T-cell (primary cell): ENCODE data around the gene PFN1. TPM values are rescaled to one million over a fixed set of nuclear protein-coding genes. Genes with fewer than 3 reads are reported as not detected.
A peak's percentile ranks its signal among the peaks of the same experiment; 100 is the strongest.

Experiments
- ATAC-seq, 4 experiments: fragments of 200-7000 bp in 3 of 4; fragments of 150-1000 bp in 1 of 4; cut with Tn5 transposase; replicated peaks in 1 of 4; 1 replicate in 3 of 4; 2 replicates in 1 of 4; pipeline ENCODE4 v1.10.0; 2021; ENCODE audit warnings: moderate library complexity in 3 of 4, mild to moderate bottlenecking in 2 of 4, moderate number of reproducible peaks in 1 of 4
- CTCF ChIA-PET, 2 donors: fragments of 300-600 bp; sonication (Branson Sonifier 250); formaldehyde crosslinking; loops; one replicate each; lab custom pipeline; 2022; ENCODE audit warnings: antibody characterized with exemption in 2 of 2; lab: Charles Lee
- POLR2A ChIA-PET, 2 donors: fragments of 300-600 bp; sonication (Branson Sonifier 250); formaldehyde crosslinking; loops; one replicate each; lab custom pipeline; 2022; ENCODE audit warnings: antibody characterized with exemption in 2 of 2; lab: Charles Lee
- DNase-seq, 35 experiments: peaks; one replicate each; pipeline versions ENCODE4 v3.0.0 to v3.0.0-alpha.2; 2013 to 2023
- H3K27ac ChIP-seq: one replicate; pipeline ENCODE4 v1.5.1; 2013; ENCODE audit warnings: low read length
- H3K27me3 ChIP-seq, 2 experiments: replicated peaks in 1 of 2; 1 replicate in 1 of 2; 2 replicates in 1 of 2; pipeline versions ENCODE4 v1.6.1 to v1.7.0; 2013; ENCODE audit warnings: low read length in 1 of 2, mixed read lengths in 1 of 2; ENCODE audit not compliant: control insufficient read depth in 2 of 2, insufficient read depth in 2 of 2; ENCODE audit errors: extremely low read depth in 1 of 2
- H3K36me3 ChIP-seq, 2 donors: 1 replicate in 1 of 2; 2 replicates in 1 of 2; pipeline versions ENCODE4 v1.6.1 to v1.7.0; 2013; ENCODE audit warnings: low read length in 1 of 2; ENCODE audit not compliant: control insufficient read depth in 2 of 2, insufficient read depth in 1 of 2; ENCODE audit errors: extremely low read depth in 1 of 2
- H3K4me1 ChIP-seq, 2 experiments: 1 replicate in 1 of 2; 2 replicates in 1 of 2; pipeline versions ENCODE4 v1.6.1 to v1.7.0; 2013; ENCODE audit warnings: low read length in 2 of 2, mixed read lengths in 1 of 2; ENCODE audit not compliant: insufficient read depth in 2 of 2, control insufficient read depth in 1 of 2; ENCODE audit errors: extremely low read depth in 1 of 2
- H3K4me3 ChIP-seq, 2 donors: 1 replicate in 1 of 2; 2 replicates in 1 of 2; pipeline versions ENCODE4 v1.5.1 to v1.7.0; 2013; ENCODE audit warnings: mild to moderate bottlenecking in 2 of 2, low read length in 1 of 2, moderate library complexity in 1 of 2; ENCODE audit not compliant: control insufficient read depth in 1 of 2; ENCODE audit errors: extremely low read depth in 1 of 2
- H3K9me3 ChIP-seq: 2 replicates; pipeline ENCODE4 v1.7.0; 2013
- H3K27ac Mint-ChIP-seq, 2 donors: one replicate each; pipeline ENCODE4 v1.8.0; 2020 to 2021; ENCODE audit warnings: mild to moderate bottlenecking in 2 of 2, mixed read lengths in 2 of 2
- H3K27me3 Mint-ChIP-seq, 2 donors: one replicate each; pipeline ENCODE4 v1.8.0; 2021 to 2022; ENCODE audit warnings: mixed read lengths in 2 of 2
- H3K36me3 Mint-ChIP-seq: one replicate; pipeline ENCODE4 v1.8.0; 2021; ENCODE audit warnings: mixed read lengths
- H3K4me1 Mint-ChIP-seq, 3 donors: one replicate each; pipeline ENCODE4 v1.8.0; 2020 to 2022; ENCODE audit warnings: mixed read lengths in 3 of 3, mild to moderate bottlenecking in 1 of 3
- H3K4me3 Mint-ChIP-seq, 3 donors: one replicate each; pipeline ENCODE4 v1.8.0; 2020 to 2022; ENCODE audit warnings: mild to moderate bottlenecking in 3 of 3, mixed read lengths in 3 of 3, moderate library complexity in 3 of 3
- H3K9me3 Mint-ChIP-seq, 3 donors: one replicate each; pipeline ENCODE4 v1.8.0; 2020 to 2022; ENCODE audit warnings: mixed read lengths in 3 of 3
- WGBS: methylation state at CpG from one replicate; pipeline ENCODE4 v1.1.5; 2013; ENCODE audit warnings: missing lambda C conversion rate; ENCODE audit not compliant: insufficient coverage; 5-methylcytosine and 5-hydroxymethylcytosine counted together
- total RNA-seq, 35 experiments: library from RNA in 6 of 35; stranded (reverse) in 6 of 35; fragments of 120-200 nt in 1 of 35; gene quantifications; one replicate each; pipeline versions ENCODE4 v1.2.1 to v1.2.4 and lab custom pipeline; 2013 to 2026

The PFN1 gene
- total RNA-seq, 5 donors from 2014 or later (not counting 1 experiment from before 2014, with no cell fraction given), result 654 to 853 (median 744) TPM

DNA sequence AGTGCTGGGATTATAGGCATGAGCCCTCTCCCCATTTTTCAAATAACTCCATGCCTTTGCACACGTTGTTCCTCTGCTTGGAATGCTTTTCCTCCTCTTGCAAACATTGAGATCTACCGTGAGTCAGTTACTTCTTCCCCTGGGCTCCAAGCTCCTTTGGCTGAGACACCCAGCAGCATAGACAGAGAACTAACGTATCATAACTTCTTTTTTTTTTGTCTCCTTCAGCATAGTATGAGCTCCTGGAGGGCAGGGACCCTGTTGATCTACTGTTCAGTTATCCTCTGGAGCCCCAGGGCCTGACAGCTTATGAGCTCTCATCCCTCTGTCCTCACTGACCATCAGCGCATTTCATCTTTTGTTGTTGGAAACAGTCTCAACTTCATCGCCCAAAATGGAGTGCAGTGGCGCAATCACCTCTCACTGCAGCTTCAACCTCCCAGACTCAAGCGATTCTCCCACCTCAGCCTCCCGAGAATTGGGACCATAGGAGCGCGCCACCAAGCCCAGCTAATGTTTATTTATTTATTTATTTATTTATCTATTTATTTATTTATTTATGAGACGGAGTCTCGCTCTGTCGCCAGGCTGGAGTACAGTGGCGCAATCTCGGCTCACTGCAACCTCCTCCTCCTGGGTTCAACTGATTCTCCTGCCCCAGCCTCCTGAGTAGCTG, 17.1 kb upstream of the PFN1 start:
- no peaks in the 10 kb centered on the region for H3K9me3 Mint-ChIP-seq
- H3K36me3 Mint-ChIP-seq, result peaks cover 18% of the 10 kb centered on the region
- ATAC-seq (no peak), DNase-seq (no peak)
- H3K4me3 ChIP-seq, result no peak overlapping the region
- H3K27ac ChIP-seq, result no peak overlapping the region
- peaks cover 0 to 12% of the 10 kb centered on the region in 2 donors for H3K36me3 ChIP-seq
- 95% methylated on average over 3 of the region's 15 CpGs for WGBS
- no peaks in the 10 kb centered on the region for H3K27me3 ChIP-seq
- H3K9me3 ChIP-seq, result no peaks in the 10 kb centered on the region
- peaks cover 5 to 36% of the 10 kb centered on the region in 2 experiments for H3K4me1 ChIP-seq
- POLR2A ChIA-PET, result no interaction called here
- H3K27me3 Mint-ChIP-seq, result no peaks in the 10 kb centered on the region
- CTCF ChIA-PET, result interaction anchor here in 1 of 2 donors (1.4 to 1.7 kb wide), 2 partner anchors 15 to 20 kb away, joined by 4 read pairs; no protein-coding TSS in a partner anchor
- peaks cover 14 to 28% (median 17%) of the 10 kb centered on the region in 3 donors for H3K4me1 Mint-ChIP-seq
- peak overlapping the region in 1 of 2 donors; percentile 7 for H3K27ac Mint-ChIP-seq
- H3K4me3 Mint-ChIP-seq, result peak overlapping the region in 1 of 3 donors; percentile 4

DNA sequence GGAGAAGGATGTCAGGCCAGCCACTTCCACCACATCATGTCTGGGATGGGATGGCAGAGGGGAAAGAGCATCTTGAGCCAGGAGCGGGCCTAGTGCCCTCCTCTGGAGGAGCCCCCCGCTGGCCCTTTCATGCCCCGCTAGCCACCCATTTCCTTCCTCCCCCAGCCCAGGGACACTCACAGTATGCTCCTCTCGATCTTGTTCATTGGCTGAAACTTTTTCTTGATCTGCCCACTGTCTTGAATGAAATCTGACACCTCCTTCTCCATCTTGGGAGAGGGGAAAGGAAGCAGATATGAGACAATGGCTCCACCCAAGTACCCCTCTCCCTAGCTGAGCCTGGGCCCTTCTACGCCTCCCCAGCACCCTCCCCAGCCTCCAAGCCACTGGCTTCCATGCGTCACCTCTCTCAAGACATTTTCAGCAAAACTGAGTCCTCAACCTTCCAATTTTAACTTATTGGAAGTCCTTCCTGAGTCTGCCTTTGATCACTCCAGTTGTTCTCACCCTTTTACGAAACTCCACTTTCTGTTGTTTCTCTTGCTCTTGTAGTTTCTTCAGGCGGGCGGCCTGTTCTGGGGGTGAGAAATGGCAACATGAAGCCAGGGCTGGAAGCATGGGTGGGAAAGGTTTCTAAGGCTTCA, 12.1 kb upstream of the PFN1 start:
- no peak for ATAC-seq
- Histone ChIP-seq H3K27me3 (no peaks in the 10 kb centered on the region), H3K9me3 (no peaks in the 10 kb centered on the region), H3K4me1 (peaks cover 0 to 2% of the 10 kb centered on the region in 2 experiments), H3K27ac (no peak overlapping the region), H3K36me3 (peaks cover 7 to 21% of the 10 kb centered on the region in 2 donors), H3K4me3 (no peak overlapping the region)
- Mint-ChIP-seq H3K4me1 (peaks cover 9 to 16% (median 13%) of the 10 kb centered on the region in 3 donors), H3K9me3 (no peaks in the 10 kb centered on the region), H3K27ac (no peak overlapping the region), H3K27me3 (no peaks in the 10 kb centered on the region), H3K36me3 (peaks cover 12% of the 10 kb centered on the region), H3K4me3 (no peak overlapping the region)
- WGBS, result 95% methylated on average over 4 of the region's 9 CpGs
- CTCF ChIA-PET, result interaction anchor here in 1 of 2 donors (0.7 kb wide), 1 partner anchor 84 kb away, joined by 6 read pairs; no protein-coding TSS in a partner anchor
- POLR2A ChIA-PET, result no interaction called here
- no peak for DNase-seq

DNA sequence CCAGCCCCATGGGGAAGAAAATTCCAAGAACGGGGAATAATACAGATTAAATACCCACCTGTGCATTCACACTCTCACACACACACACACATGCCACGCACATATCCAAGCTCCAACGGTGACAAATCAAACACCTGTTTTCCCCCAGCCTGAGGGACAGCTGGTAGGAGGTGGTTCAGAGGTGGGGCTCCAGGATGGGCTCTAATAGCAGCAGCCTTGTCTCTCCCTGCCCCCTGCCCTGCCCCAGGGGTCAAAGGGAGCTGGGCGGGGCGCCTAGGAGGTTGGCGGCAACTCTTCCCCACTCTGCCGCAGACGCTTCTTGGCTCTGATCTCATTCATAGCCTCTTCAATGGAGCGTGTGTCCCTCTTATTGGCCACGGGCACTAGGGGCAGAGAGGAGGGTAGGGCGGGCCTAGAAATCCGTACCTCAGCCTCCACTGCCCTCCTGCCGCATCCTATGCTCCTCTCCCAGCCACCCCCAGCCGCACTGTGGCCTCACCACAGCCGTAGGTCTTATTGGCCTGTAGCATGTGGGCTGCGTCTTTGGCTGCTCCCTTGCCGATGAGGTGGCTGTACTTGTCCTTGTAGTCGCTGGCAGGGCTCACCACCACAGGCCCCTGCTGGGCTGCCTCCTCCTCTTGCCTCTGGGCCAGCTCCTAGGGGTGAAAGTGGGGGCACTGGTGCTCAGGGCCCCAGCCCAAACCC, 11.1 kb upstream of the PFN1 start:
- H3K27me3 ChIP-seq, result no peaks in the 10 kb centered on the region
- no peak overlapping the region for H3K4me3 ChIP-seq
- no peaks in the 10 kb centered on the region for H3K9me3 ChIP-seq
- H3K4me3 Mint-ChIP-seq, result no peak overlapping the region
- H3K4me1 Mint-ChIP-seq, result peaks cover 8 to 12% (median 9%) of the 10 kb centered on the region in 3 donors
- no peaks in the 10 kb centered on the region for H3K27me3 Mint-ChIP-seq
- WGBS, result 88% methylated on average over 4 of the region's 18 CpGs
- CTCF ChIA-PET, result no interaction called here
- H3K36me3 Mint-ChIP-seq, result peaks cover 9% of the 10 kb centered on the region
- no peak overlapping the region for H3K27ac ChIP-seq
- H3K9me3 Mint-ChIP-seq, result no peaks in the 10 kb centered on the region
- DNase-seq (no peak), ATAC-seq (no peak)
- no peak overlapping the region for H3K27ac Mint-ChIP-seq
- peaks cover 0 to 2% of the 10 kb centered on the region in 2 experiments for H3K4me1 ChIP-seq
- peaks cover 7 to 21% of the 10 kb centered on the region in 2 donors for H3K36me3 ChIP-seq
- POLR2A ChIA-PET, result interaction anchor here in 1 of 2 donors (0.6 kb wide), 1 partner anchor 1945 kb away, joined by 3 read pairs; no protein-coding TSS in a partner anchor

DNA sequence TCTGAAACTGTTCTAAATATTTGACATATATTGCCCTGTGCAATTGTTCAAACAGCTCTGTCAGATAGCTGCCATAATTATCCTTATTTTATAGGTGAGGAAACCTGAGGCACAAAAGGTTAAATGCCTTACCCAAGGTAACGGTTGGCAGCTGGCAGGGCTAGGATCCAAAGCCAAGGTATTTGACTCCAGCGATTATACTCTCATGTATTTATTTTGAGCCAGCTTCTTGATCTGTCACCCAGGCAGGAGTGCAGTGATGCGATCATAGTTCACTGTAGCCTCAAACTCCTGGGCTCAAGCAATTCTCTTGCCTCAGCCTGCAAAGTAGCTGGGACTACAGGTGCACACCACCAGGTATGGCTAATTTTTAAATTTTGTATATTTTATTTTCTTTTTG, 9.8 kb upstream of the PFN1 start:
- Histone ChIP-seq H3K27me3 (no peaks in the 10 kb centered on the region), H3K27ac (no peak overlapping the region), H3K9me3 (no peaks in the 10 kb centered on the region), H3K36me3 (peaks cover 7 to 21% of the 10 kb centered on the region in 2 donors), H3K4me1 (peaks cover 0 to 2% of the 10 kb centered on the region in 2 experiments), H3K4me3 (no peak overlapping the region)
- no peak for DNase-seq
- Mint-ChIP-seq H3K36me3 (peaks cover 9% of the 10 kb centered on the region), H3K27me3 (no peaks in the 10 kb centered on the region), H3K27ac (no peak overlapping the region), H3K4me1 (peaks cover 8 to 12% (median 9%) of the 10 kb centered on the region in 3 donors), H3K4me3 (no peak overlapping the region), H3K9me3 (no peaks in the 10 kb centered on the region)
- ChIA-PET CTCF (interaction anchor here in 1 of 2 donors (0.6 to 1.8 kb wide), 2 partner anchors 9 to 17 kb away, joined by 3 read pairs; partner anchors contain the start of gene SPAG7), POLR2A (no interaction called here)
- no peak for ATAC-seq
- 100% methylated on average over 2 of the region's 3 CpGs for WGBS

DNA sequence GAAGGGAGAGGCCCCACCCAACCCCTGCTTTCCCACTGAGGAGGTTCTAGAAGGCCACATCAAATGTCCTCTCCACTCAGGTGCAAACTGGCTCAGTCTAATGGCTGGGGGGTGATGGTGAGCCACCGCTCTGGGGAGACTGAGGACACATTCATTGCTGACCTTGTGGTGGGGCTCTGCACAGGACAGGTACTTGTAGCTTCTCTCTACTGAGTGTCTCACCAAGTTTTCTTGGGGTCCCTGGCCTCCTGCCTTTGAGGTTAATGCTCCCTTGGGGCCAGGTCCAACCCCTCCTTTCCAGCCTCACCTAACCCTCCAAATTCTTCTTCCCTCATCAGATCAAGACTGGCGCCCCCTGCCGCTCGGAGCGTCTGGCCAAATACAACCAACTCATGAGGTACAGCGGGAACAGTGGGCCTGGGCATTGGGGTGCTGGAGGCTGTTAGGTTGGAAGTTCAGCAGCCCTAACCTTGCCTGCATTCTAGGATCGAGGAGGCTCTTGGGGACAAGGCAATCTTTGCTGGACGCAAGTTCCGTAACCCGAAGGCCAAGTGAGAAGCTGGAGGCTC, 8.2 kb upstream of the PFN1 start:
- no peaks in the 10 kb centered on the region for H3K27me3 Mint-ChIP-seq
- ChIA-PET CTCF (interaction anchor here (0.7 to 1.8 kb wide), 2 partner anchors 11 to 24 kb away, joined by 3 read pairs; partner anchors contain the start of gene SPAG7 (in 1 of the 2)), POLR2A (no interaction called here)
- Histone ChIP-seq H3K27me3 (no peaks in the 10 kb centered on the region), H3K9me3 (no peaks in the 10 kb centered on the region), H3K27ac (no peak overlapping the region), H3K4me1 (peaks cover 0 to 2% of the 10 kb centered on the region in 2 experiments), H3K36me3 (peaks cover 7 to 19% of the 10 kb centered on the region in 2 donors), H3K4me3 (no peak overlapping the region)
- H3K4me1 Mint-ChIP-seq, result peaks cover 8 to 12% (median 9%) of the 10 kb centered on the region in 3 donors
- 90% methylated on average over 8 of the region's 10 CpGs for WGBS
- peak overlapping the region in 1 of 2 donors; percentile 34 for H3K27ac Mint-ChIP-seq
- no peak overlapping the region for H3K4me3 Mint-ChIP-seq
- H3K9me3 Mint-ChIP-seq, result no peaks in the 10 kb centered on the region
- ATAC-seq, result peak in 1 of 4 experiments; percentile 32
- peaks cover 6% of the 10 kb centered on the region for H3K36me3 Mint-ChIP-seq
- DNase-seq, result peak in 17 of 35 experiments; percentile 17 to 55 (median 36)
